AG08395 (cell line): ENCODE measurements around the gene STAU1.
A peak's percentile ranks its signal among the peaks of the same experiment; 100 is the strongest.
"Not testable (repeated sequence)": the region's sequence is repeated elsewhere in the genome, so short reads cannot be mapped to it uniquely, and the experiment has no call there.

ENCODE experiments used
- DNase-seq: peaks from one replicate; pipeline ENCODE4 v3.0.0; 2012; ENCODE audit warnings: mixed read lengths, low spot score

Gene STAU1

GRCh38 chr20:49165611-49166010, 22.5 kb downstream of the STAU1 start:
- DNase-seq = no peak

- no peak for DNase-seq
Measured at GRCh38 chr20:49163696-49164095, 24.4 kb downstream of the STAU1 start.

DNA sequence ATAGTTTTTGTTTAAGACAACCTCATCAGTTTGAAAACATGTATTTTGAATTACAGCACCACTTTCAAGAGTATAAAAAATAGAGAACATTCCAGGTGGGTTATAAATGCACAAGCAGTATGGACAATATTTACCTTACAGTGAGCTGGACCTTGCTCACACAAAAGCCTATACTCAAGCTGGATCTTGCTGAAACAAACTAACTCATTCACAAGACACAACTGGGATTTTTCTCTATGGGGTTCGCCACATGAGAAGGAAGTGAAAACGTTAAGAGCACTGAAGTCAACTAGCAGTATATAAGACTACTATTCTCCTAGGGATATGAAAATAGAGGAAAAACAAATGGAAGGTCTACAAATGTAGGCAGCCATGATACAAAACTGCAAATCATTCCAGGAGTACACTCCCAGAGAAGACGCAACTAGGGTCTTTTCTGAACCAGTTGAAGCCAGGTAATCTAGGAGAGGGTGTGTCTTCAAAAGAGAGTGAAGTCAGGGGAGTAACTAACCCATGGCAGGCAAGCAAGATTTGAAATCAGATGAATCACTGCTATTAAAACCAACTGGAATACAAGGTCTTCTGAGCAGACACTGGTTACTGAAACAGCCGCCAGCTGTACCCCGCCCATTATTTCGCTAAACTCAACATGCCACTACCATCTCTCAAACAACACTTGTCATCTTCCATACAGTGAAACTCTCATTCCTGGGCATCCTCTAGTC, 26.5 kb downstream of the STAU1 start:
- DNase-seq = no peak

- no peak for DNase-seq
Measured at GRCh38 chr20:49160057-49160929, 27.8 kb downstream of the STAU1 start.

GRCh38 chr20:49157146-49157545, 31.0 kb downstream of the STAU1 start:
- no peak for DNase-seq

GRCh38 chr20:49156481-49156880, 31.7 kb downstream of the STAU1 start:
- no peak for DNase-seq

- no peak for DNase-seq
Measured at GRCh38 chr20:49151436-49151835, 36.7 kb downstream of the STAU1 start.

- no peak for DNase-seq
Measured at GRCh38 chr20:49149281-49150045, 38.7 kb downstream of the STAU1 start.

GRCh38 chr20:49148601-49149000, 39.5 kb downstream of the STAU1 start:
- no peak for DNase-seq

GRCh38 chr20:49147296-49147695, 40.8 kb downstream of the STAU1 start:
- DNase-seq = no peak

GRCh38 chr20:49146442-49147225, 41.5 kb downstream of the STAU1 start:
- DNase-seq = no peak

- no peak for DNase-seq
Measured at GRCh38 chr20:49140834-49141233, 47.3 kb downstream of the STAU1 start.

- DNase-seq = no peak
Measured at GRCh38 chr20:49140411-49140810, 47.7 kb downstream of the STAU1 start.

- DNase-seq = no peak
Measured at GRCh38 chr20:49138431-49138830, 49.7 kb downstream of the STAU1 start.

DNA sequence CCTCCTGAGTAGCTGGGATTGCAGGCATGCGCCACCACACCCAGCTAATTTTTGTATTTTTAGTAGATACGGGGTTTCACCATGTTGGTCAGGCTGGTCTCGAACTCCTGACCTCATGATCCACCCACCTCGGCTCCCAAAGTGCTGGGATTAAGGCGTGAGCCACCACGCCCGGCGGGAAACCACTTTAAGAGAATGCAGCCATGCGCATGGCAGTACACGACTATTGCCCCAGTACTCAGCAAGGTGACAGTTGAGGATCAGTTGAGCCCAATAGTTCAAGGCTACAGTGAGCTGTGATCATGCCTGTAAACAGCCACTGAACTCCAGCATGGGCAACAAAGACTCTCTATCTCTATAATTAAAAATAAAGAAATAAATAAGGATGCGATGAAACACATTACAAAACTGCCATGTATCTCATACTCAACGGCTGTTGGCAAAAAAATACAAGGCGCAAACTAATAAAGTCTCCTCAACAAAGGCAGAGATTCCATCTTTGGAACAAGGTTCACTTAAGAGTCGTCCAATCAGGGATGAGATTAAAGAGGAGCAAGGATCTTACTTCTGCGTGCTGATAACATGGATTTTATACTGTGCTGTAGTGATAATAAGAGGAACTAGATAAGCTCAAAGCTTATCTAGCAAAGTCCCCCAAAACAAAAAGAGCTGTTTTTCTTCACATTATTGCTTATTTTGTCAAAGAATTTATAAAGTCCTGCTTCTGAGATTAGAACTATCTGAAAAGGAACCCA, 51.1 kb downstream of the STAU1 start:
- DNase-seq = no peak

- not testable (repeated sequence) for DNase-seq
Measured at GRCh38 chr20:49134797-49135196, 53.3 kb downstream of the STAU1 start.

DNA sequence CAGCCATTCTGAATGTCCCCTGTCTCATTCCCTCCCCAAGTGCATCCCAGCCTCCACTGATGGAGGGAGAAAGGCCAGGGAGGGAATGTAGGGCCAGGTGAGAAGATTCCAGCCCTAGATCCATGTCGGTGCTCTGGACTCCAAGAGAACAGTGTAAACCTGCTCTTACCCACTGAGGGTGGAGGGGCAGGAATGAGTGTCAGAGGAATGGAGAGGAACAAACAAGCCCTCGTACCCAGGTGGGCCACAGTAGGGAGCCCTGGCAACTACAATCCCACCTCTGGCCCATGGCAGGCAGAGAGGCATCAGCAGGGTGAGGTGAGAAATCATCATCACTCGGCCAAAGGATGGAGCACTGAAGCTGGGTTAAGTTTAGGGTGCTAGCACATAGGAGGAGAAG, 54.6 kb downstream of the STAU1 start:
- DNase-seq = no peak

DNA sequence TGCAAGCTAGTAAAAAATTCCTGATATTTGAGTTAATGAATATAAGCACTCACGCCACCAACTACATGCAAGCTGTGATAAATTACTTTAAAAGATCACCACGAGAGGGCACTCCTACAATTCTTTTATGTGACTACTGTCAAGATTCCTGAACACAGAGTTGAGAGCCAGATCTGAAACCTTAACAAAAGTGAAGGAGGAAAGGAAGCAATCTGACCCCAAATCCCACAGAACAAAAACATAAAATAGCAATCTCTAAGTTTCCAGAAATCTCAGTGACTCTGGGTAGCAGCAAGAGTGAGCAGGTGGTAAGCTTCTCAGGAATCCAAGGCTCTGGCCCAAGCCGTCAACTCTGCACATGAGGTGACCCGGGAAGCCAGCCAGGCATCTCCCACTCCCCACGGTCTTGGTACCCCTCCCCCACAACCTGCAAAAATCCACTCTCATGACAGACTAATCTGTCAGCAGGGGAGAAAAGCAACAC, 55.1 kb downstream of the STAU1 start:
- peak; percentile 80 for DNase-seq

GRCh38 chr20:49123982-49124381, 64.2 kb downstream of the STAU1 start:
- DNase-seq = no peak

DNA sequence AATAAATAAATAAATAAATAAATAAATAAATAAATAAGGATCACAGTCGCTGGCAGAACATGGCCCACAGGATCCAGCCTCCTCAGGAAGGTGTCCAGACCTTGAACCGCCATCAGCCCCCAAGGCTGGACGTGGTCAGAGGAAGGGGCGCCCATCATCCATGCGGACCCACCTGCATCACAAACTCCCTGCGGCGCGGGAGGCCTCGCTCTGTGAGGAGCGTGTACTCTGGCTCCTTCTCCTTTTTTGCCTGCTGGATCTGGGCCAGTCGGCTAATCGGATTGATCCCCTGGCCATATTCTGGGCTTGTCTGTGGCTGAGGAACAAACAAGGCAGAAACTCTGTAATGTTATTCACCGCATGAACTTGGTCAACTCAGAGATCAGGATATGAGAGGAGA, 65.2 kb downstream of the STAU1 start:
- no peak for DNase-seq

GRCh38 chr20:49119988-49120387, 68.1 kb downstream of the STAU1 start:
- DNase-seq = no peak
